ENCODE results near the gene SZT2.

SZT2 gene

DNA sequence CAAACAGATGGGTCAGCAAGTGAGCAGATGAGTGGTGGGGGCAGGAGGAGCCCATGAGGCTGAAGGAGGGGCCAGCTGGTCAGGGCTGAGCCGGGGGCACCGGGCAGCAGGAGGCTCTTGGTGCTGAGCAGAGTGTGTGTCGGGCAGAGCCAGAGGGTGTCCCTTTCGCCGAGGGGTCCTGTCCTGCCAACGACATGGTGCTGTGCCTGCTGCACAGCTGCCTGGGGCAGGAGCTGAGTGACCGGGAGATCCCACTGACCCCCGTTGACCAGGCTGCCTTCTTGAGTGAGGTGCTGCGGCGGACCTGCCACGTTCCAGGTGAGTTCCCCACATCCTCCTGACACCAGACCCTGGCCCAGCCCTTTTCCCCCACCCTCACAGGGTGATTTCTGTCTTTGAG, 36.5 kb downstream of the SZT2 start:
- no peak for FAIRE-seq

GRCh38 chr1:43427524-43427923, 37.8 kb downstream of the SZT2 start:
- no peak for FAIRE-seq

GRCh38 chr1:43427941-43428340, 38.2 kb downstream of the SZT2 start:
- FAIRE-seq: no peak

GRCh38 chr1:43430831-43431230, 41.1 kb downstream of the SZT2 start:
- no peak for FAIRE-seq

GRCh38 chr1:43431676-43432075, 42.0 kb downstream of the SZT2 start:
- FAIRE-seq: no peak

DNA sequence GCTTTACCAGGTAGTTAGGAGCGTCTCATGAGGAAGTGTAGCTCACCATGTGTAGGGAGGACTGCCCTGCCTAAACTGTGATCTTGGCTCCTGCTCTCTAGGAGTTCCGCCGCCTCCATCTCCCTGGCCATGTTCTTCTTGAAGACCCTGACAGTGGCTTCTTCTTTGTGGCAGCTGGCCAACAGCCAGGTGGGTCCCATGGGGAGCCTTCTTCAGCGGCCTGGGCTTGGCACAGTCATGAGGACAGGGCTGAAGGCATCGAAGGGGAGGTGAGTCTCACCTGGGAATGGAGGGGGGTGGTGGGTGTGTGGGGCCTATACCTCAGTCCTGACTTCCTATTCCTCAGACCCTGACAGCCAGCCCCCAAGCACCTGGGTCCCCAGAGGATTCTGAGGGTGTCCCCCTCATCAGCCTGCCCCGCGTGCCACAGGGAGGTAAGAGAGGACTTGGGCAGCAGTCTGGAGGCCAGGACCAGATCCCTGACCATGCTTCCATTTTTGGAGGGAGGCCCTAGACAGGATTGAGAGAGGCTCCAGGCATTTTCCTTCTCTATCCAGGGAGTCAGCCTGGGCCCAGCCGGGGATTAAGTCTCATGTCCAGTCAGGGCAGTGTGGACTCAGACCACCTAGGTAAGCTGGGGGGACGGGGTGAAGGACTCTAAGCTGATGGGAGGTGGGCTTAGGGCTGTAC, 42.6 kb downstream of the SZT2 start:
- FAIRE-seq: no peak

- FAIRE-seq: no peak
Measured at GRCh38 chr1:43432907-43433306, 43.2 kb downstream of the SZT2 start.

- no peak for FAIRE-seq
Measured at GRCh38 chr1:43434256-43434655, 44.6 kb downstream of the SZT2 start.

GRCh38 chr1:43435146-43436145, 45.7 kb downstream of the SZT2 start:
- no peak for FAIRE-seq

DNA sequence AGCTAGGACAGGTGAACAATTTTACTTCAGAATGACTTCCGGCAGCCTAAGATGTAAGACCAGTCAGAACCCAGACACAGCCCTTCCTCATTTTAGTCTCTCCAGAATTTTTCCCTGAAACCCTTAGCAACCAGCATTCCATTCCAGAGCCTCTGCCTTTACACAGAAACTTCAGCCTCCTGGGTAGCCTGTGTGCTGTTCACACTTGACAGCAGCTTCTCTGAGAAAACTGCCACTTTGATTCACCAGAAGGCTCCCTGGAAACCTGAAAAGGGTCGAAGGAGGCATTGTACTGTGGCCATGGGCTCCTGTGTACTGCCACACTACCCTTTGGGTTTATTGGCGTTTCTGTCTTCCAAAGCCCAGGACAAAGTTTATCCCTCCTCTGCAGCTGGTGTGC, 46.7 kb downstream of the SZT2 start:
- no peak for FAIRE-seq

DNA sequence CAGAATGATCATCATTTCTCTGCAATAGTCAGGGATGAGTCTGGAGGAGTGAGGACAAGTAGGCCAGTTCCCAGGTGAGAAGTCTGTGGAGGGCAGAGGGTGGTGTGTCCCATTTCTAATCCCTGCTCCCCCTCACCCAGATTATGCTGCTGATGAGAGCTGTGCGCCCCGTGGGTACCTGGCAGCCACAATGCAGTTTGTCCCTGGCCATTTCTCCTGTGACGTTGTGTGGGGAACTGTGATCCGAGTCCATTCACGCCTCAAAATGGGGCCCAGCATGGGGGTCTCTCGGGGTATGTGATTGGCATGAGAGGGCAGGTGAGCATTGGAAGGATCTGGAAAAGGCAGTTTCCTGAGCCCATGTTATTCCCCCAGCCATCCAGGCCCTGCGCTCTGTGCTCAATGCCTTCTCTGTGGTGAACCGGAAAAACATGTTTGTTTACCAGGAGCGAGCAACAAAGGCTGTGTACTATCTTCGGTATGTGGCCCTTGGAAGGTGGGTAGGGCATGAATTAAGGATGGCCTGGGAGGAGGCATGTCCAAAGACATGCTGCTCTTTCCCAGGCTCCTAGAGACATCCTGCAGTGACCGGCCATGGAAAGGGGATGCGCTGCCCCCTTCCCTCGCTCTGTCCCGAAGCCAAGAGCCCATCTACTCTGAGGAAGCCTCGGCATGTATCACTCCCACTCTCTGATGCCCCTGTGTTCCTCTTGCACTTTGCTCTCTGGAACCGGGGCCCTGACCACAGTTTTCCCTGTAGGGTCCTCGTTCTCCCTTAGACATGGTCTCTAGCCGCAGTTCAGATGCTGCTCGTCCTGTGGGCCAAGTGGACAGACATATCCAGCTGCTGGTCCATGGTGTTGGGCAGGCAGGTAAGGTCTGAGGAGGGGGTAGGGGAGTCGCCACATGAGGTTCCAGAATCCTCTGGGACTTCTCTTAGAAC, 47.6 kb downstream of the SZT2 start:
- no peak for FAIRE-seq

GRCh38 chr1:43438006-43438405, 48.3 kb downstream of the SZT2 start:
- no peak for FAIRE-seq

DNA sequence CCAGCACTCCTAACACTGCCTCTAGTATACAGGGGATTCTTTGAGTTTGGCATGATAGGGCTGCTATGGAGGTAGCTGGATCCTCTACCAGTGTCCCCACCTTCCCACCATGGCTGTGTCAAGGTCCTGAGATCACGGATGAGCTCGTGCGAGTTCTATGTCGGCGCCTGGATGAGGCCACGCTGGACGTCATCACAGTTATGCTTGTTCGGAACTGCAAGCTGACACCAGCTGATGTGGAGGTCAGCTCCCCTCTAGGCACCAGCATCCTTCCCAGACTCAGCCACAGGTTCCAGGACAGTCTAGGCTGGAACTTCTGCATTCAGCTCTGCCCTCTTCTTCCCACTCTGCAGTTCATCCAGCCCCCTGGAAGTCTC, 48.9 kb downstream of the SZT2 start:
- FAIRE-seq: no peak

GRCh38 chr1:43438953-43439581, 49.4 kb downstream of the SZT2 start:
- FAIRE-seq: no peak

DNA sequence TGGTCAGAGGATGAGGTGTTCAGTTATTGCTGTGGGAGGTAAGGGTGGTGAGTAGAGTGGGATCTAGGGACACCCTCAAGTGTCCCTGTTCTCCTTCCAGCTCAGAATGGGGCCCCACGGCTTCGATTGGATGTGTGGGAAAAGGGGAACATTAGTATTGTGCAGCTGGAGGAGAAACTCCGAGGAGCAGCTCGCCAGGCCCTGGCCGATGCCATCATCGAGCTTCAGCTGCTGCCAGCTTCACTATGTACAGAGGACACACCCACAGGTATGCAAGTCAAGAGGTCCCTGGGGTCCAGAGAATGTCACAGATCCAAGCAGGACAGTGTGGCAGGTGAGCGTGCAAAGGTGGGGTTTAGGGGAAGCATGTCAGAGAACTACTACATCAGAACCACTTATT, 50.1 kb downstream of the SZT2 start:
- FAIRE-seq: no peak

GRCh38 chr1:43440358-43440757, 50.7 kb downstream of the SZT2 start:
- FAIRE-seq: no peak

GRCh38 chr1:43441166-43441893, 51.6 kb downstream of the SZT2 start:
- no peak for FAIRE-seq

GRCh38 chr1:43441894-43442637, 52.4 kb downstream of the SZT2 start:
- no peak for FAIRE-seq

- FAIRE-seq: no peak
Measured at GRCh38 chr1:43442756-43443155, 53.1 kb downstream of the SZT2 start.

GRCh38 chr1:43443197-43443946, 53.7 kb downstream of the SZT2 start:
- FAIRE-seq: no peak

Data from A204.1 (cell line).